PC-3 (cell line): ENCODE results near the gene HBEGF. TPM values are rescaled to one million over a fixed set of nuclear protein-coding genes. Genes with fewer than 3 reads are reported as not detected.

Experiments
- ATAC-seq: fragments of 200-7000 bp; cut with Tn5 transposase; 2 replicates; pipeline ENCODE4 v1.9.1; 2020; ENCODE audit warnings: mild to moderate bottlenecking, moderate library complexity
- BruUV-seq: library from RNA; stranded (reverse); fragments of 400-500 nt; replicated peaks from 2 replicates; lab custom pipeline; 2021; lab: Mats Ljungman, UMichigan
- CTCF ChIA-PET: fragments of 300-600 bp; sonication (Branson Sonifier 250); formaldehyde crosslinking; loops from one replicate; lab custom pipeline; 2022; ENCODE audit warnings: antibody characterized with exemption; lab: Charles Lee
- POLR2A ChIA-PET: fragments of 300-600 bp; sonication (Branson Sonifier 250); formaldehyde crosslinking; loops from one replicate; lab custom pipeline; 2022; ENCODE audit warnings: antibody characterized with exemption; ENCODE audit not compliant: unreplicated experiment; lab: Charles Lee
- DNase-seq: peaks from one replicate; pipeline ENCODE4 v3.0.0-alpha.2; 2015
- H2AFZ ChIP-seq: fragments of 300-600 bp; sonication (generic); 2 replicates; pipeline ENCODE4 v1.6.0; 2016; ENCODE audit warnings: antibody characterized with exemption, low read length
- H3F3A ChIP-seq: fragments of 300-600 bp; sonication (generic); one replicate; pipeline ENCODE4 v1.6.0; 2017; ENCODE audit warnings: antibody characterized with exemption, low read length, control low read depth, mild to moderate bottlenecking; ENCODE audit not compliant: unreplicated experiment
- H3K27ac ChIP-seq: fragments of 300-600 bp; sonication (generic); 2 replicates; pipeline ENCODE4 v1.5.1; 2016; ENCODE audit warnings: mild to moderate bottlenecking, low read length
- H3K27me3 ChIP-seq: fragments of 300-600 bp; sonication (generic); 2 replicates; pipeline ENCODE4 v1.6.1; 2016; ENCODE audit warnings: low read length, mixed read lengths
- H3K36me3 ChIP-seq: fragments of 300-600 bp; sonication (generic); 2 replicates; pipeline ENCODE4 v1.6.1; 2016; ENCODE audit warnings: low read depth, mixed run types, low read length, mixed read lengths
- H3K4me1 ChIP-seq: fragments of 300-600 bp; sonication (generic); 2 replicates; pipeline ENCODE4 v1.5.1; 2016; ENCODE audit warnings: low read length; ENCODE audit not compliant: insufficient read depth
- H3K4me2 ChIP-seq: fragments of 300-600 bp; sonication (generic); 2 replicates; pipeline ENCODE4 v1.6.0; 2016; ENCODE audit warnings: low read length
- H3K4me3 ChIP-seq: fragments of 300-600 bp; sonication (generic); 2 replicates; pipeline ENCODE4 v1.5.1; 2016; ENCODE audit warnings: mild to moderate bottlenecking, low read length, mixed read lengths
- H3K79me2 ChIP-seq: fragments of 300-600 bp; sonication (generic); 2 replicates; pipeline ENCODE4 v1.6.1; 2017; ENCODE audit warnings: low read length, mixed read lengths
- H3K9ac ChIP-seq: fragments of 300-600 bp; sonication (generic); 2 replicates; pipeline ENCODE4 v1.6.0; 2016; ENCODE audit warnings: mild to moderate bottlenecking, low read length
- H3K9me2 ChIP-seq: fragments of 300-600 bp; sonication (generic); replicated peaks from 2 replicates; pipeline ENCODE4 v1.6.1; 2016; ENCODE audit warnings: mixed run types, low read length, mixed read lengths
- H3K9me3 ChIP-seq: fragments of 300-600 bp; sonication (generic); 2 replicates; pipeline ENCODE4 v1.6.1; 2016; ENCODE audit warnings: low read length, mixed read lengths
- H4K20me1 ChIP-seq: fragments of 300-600 bp; sonication (generic); 2 replicates; pipeline ENCODE4 v1.6.1; 2016; ENCODE audit warnings: low read length, mixed read lengths
- CTCF ChIP-seq: fragments of 300-600 bp; sonication (generic); conservative IDR thresholded peaks from 2 replicates; pipeline ENCODE4 v1.5.1; 2017; ENCODE audit warnings: antibody characterized with exemption, low read depth, mild to moderate bottlenecking, low read length
- EZH2 ChIP-seq: fragments of 300-600 bp; sonication (generic); IDR thresholded peaks from one replicate; pipeline ENCODE4 v1.6.1; 2017; ENCODE audit warnings: antibody characterized with exemption, mild to moderate bottlenecking, low read length; ENCODE audit not compliant: unreplicated experiment
- EZH2phosphoT487 ChIP-seq: fragments of 300-600 bp; sonication (generic); IDR thresholded peaks from 2 replicates; pipeline ENCODE4 v1.6.1; 2018; ENCODE audit warnings: mild to moderate bottlenecking, antibody characterized with exemption, low read length, borderline replicate concordance
- intact Hi-C: fragments of 100-400 bp; cut with micrococcal nuclease; formaldehyde crosslinking; loops from 2 replicates; pipeline ENCODE4 v1.9.0; 2023
- total RNA-seq: library from RNA; depleted of rRNA; stranded (reverse); fragments of >200 nt; gene quantifications from 2 replicates; pipeline ENCODE4 v1.2.3, GENCODE V29; 2014

Gene HBEGF
- total RNA-seq, 1 experiment from 2014 or later: 82.6 TPM

GRCh38 chr5:140362875-140363630, 16.6 kb upstream of the HBEGF start:
- H3F3A ChIP-seq: peaks cover 4% of the 10 kb centered on the region
- H2AFZ ChIP-seq: peak overlapping the region; percentile 77

GRCh38 chr5:140362311-140362710, 15.9 kb upstream of the HBEGF start:
- CTCF ChIA-PET: no interaction called here
- Histone ChIP-seq H3K9ac (no peak overlapping the region), H3K36me3 (no peaks in the 10 kb centered on the region), H3K27ac (no peak overlapping the region), H3K27me3 (no peaks in the 10 kb centered on the region), H3F3A (peaks cover 4% of the 10 kb centered on the region), H3K79me2 (no peaks in the 10 kb centered on the region), H3K4me1 (peaks cover 11% of the 10 kb centered on the region), H3K4me2 (no peak overlapping the region), H3K4me3 (no peak overlapping the region), H4K20me1 (no peaks in the 10 kb centered on the region), H3K9me3 (no peaks in the 10 kb centered on the region), H2AFZ (no peak overlapping the region), H3K9me2 (no peaks in the 10 kb centered on the region)
- no peak for DNase-seq
- TF ChIP-seq EZH2: no peak
- TF ChIP-seq CTCF: no peak
- TF ChIP-seq EZH2phosphoT487: no peak
- POLR2A ChIA-PET: no interaction called here
- intact Hi-C loops: no loop called here
- ATAC-seq: no peak
- no TSS peak for BruUV-seq

More at GRCh38 chr5:140362875-140363630, 16.6 kb upstream of the HBEGF start:
- H3K27ac ChIP-seq: no peak overlapping the region
- no peaks in the 10 kb centered on the region for H3K9me2 ChIP-seq
- intact Hi-C loops: no loop called here
- BruUV-seq: no TSS peak
- no peaks in the 10 kb centered on the region for H3K79me2 ChIP-seq
- H3K4me2 ChIP-seq: peak overlapping the region; percentile 78
- H3K27me3 ChIP-seq: no peaks in the 10 kb centered on the region
- peaks cover 11% of the 10 kb centered on the region for H3K4me1 ChIP-seq
- no peak for TF ChIP-seq EZH2
- peak; percentile 95 for TF ChIP-seq CTCF
- no peaks in the 10 kb centered on the region for H3K36me3 ChIP-seq
- ChIA-PET CTCF (interaction anchor here (0.5 to 0.7 kb wide), 3 partner anchors 9 to 177 kb away, joined by 3 to 5 read pairs (median 3); no protein-coding TSS in a partner anchor), POLR2A (no interaction called here)
- no peak overlapping the region for H3K9ac ChIP-seq
- H3K4me3 ChIP-seq: peak overlapping the region; percentile 43; the same call in 1 of the 2 replicates
- no peaks in the 10 kb centered on the region for H4K20me1 ChIP-seq
- peak; percentile 80 for DNase-seq
- ATAC-seq: peak; percentile 78
- H3K9me3 ChIP-seq: no peaks in the 10 kb centered on the region

DNA sequence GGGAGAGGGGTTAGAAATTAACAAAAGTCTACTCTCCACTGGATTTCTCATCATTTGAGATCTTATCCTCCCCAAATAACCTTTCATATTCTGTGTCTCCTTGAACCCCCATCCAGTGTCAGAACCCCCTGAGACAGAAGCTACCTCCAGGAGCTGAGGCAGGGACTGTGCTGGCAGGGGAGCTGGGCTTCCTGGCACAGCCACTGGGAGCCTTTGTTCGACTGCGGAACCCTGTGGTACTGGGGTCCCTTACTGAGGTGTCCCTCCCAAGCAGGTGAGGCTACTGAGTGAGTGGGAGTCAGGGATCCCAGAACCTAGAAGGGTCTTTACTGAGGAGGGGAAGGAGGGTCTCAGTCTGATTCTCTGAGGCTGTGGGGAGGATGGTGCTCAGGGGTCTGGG, 15.5 kb upstream of the HBEGF start:
- intact Hi-C loops: no loop called here
- no peak overlapping the region for H2AFZ ChIP-seq
- no peak overlapping the region for H3K4me3 ChIP-seq
- no peaks in the 10 kb centered on the region for H3K27me3 ChIP-seq
- no peaks in the 10 kb centered on the region for H3K9me2 ChIP-seq
- H4K20me1 ChIP-seq: no peaks in the 10 kb centered on the region
- no peaks in the 10 kb centered on the region for H3K36me3 ChIP-seq
- H3K4me2 ChIP-seq: no peak overlapping the region
- no peaks in the 10 kb centered on the region for H3K9me3 ChIP-seq
- H3K27ac ChIP-seq: no peak overlapping the region
- ChIA-PET CTCF (no interaction called here), POLR2A (no interaction called here)
- no peak overlapping the region for H3K9ac ChIP-seq
- no peaks in the 10 kb centered on the region for H3K79me2 ChIP-seq
- H3K4me1 ChIP-seq: peaks cover 11% of the 10 kb centered on the region
- BruUV-seq: no TSS peak
- ATAC-seq (no peak), DNase-seq (no peak)
- H3F3A ChIP-seq: peaks cover 4% of the 10 kb centered on the region
- TF ChIP-seq EZH2phosphoT487: no peak
- TF ChIP-seq CTCF: no peak
- no peak for TF ChIP-seq EZH2
